Measurements from ENCODE around the gene KCNMA1.
A peak's percentile ranks its signal among the peaks of the same experiment; 100 is the strongest.
"Not testable (repeated sequence)": the region's sequence is repeated elsewhere in the genome, so short reads cannot be mapped to it uniquely, and the experiment has no call there.

KCNMA1 gene
- 0.14 to 39.3 (median 15.1) reads per million in 17 experiments for total RNA-seq

- DNase-seq, result peak in 2 of 4 experiments; percentile 63 to 69
Measured at GRCh38 chr10:77637532-77638320, at the start of gene KCNMA1. TSS of gene KCNMA1 (minus strand) at chr10:77637808.

DNA sequence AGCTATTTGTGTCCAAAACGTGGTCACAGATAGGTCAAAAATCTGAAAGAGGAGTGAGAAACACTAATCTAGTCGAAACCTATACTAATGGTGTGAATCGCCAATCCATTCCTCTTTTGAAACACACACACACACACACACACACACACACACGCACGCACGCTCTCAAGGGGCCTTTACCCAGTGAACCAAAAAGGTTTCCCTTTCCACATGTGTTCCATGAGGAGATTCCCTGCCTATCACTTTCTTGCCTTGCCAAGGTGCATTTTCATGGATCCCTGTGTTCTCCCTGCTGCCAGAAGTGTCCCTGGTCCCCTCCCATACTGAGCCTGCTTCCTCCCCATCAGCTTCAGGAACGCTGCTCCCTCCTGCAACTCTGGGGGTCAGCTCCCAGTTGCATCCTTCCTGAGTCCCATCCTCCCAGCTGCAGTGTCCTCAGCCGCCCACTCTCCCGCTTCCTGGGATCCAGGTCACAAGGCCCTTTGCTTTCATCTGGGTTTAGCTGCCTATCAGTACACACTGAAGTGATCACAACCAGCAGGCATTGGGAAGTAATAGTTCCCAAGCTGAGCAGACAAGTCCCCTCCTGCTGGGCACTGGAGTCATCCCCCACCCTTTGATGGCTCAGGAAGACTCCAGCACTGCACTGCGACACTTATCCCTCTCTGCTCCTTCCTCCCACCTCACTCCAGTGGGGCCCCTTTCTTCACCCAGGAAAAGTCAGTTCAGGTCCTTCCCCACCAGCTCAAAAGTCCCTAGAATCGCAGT, 49.2 kb upstream of the KCNMA1 start:
- no peak for DNase-seq

DNA sequence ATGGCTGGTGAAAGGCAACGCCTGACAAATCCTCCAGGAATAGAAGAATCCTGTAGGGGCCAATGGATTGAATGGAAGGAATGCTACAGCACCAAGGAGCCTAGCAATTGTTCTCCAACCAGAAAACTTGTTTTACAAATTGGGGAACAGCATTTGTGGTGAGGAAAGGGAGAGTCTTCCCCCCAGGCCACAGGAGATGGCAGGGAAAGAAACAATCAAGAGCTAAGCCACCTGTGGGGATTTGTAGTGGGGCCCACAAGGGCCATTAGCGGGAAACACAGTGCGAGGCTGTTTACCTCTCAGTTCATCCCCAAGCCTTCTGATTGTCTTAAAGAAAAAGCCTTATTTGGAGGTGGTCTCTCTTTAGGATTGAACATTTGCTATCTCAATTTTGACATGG, 48.5 kb upstream of the KCNMA1 start:
- DNase-seq, result no peak

GRCh38 chr10:77685432-77685831, 47.8 kb upstream of the KCNMA1 start:
- DNase-seq, result no peak

DNA sequence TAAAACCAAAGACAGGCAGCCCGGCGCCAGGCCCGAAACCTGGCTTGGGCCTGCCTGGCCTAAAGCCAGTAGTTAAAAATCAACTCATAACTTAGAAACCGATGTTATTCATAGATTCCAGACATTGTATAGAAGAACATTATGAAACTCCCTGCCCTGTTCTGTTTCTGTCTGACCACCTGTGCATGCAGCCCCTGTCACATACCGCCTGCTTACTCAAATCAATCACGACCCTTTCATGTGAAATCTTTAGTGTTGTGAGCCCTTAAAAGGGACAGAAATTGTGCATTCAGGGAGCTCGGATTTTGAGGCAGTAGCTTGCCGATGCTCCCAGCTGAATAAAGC, 45.5 kb upstream of the KCNMA1 start:
- not testable (repeated sequence) for DNase-seq

DNA sequence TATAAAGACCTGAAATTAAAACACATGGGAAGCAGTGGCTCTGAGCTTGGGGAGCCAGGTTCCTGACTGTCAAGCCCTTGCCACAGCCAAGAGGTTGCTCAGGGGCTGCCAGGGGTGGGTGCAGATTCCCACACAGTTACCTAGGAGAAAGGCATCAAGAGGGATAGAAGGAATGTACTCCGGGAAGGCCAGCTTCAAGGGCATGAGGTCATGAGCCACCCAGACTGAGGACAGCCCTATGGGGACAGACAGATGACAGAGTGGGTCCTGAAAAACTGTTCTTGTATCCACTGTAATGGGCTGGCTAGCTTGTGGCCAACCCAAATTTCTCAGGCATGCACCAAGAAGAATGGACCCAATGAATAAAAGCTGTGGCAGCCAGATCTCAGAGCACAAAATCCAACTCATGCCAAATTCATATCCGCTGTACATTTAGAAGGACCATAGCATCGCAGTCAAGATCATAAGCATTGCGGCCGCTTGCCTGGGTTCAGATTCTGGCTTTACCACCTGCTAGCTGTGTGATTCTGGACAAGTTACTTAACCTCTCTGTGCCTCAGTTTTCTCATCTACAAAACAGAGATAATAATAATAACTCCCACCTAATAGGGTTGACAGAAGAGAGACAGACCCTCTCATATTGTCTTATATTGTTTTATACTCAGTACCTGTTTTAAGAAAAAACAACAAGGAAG, 44.9 kb upstream of the KCNMA1 start:
- no peak for DNase-seq

DNA sequence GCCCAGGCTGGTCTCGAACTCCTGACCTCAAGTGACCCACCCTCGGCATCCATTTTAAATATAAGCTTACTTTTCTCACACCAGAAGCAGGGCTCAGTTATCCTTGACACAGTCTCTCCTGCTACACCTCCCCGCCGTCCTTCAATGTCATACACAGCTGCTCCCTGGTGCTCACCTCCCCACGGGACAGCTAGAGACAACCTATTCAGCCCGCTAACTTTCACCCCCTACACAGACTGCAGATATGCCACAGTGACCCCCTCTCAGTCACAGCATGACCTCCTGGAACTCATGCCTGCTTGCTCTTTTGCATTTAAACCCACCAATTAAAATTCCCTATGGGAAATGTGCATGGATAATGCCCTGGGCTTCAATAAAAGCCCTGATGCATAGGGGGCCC, 44.2 kb upstream of the KCNMA1 start:
- no peak for DNase-seq

GRCh38 chr10:77680811-77681210, 43.2 kb upstream of the KCNMA1 start:
- DNase-seq, result peak in 1 of 4 experiments; percentile 12

DNA sequence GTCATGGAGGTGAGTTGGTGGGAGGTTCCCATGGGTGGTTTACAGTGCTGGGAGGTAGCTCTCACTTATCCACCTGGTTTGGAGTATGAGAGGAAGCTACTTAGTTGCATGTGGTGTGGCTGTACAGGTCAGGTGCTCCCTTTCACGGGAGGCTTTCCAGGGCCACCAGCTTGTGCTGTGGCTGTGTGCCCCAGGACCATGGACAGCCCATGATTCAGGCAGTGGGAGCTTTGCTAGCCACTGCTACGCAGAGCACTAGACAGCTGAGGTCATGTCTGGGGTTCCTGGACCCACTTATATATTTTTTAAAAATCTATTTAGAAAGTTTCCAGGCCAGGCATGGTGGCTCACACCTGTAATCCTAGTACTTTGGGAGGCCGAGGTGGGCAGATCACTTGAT, 42.5 kb upstream of the KCNMA1 start:
- DNase-seq, result no peak

- no peak for DNase-seq
Measured at GRCh38 chr10:77679217-77679616, 41.6 kb upstream of the KCNMA1 start.

- DNase-seq, result no peak
Measured at GRCh38 chr10:77678146-77678545, 40.5 kb upstream of the KCNMA1 start.

DNA sequence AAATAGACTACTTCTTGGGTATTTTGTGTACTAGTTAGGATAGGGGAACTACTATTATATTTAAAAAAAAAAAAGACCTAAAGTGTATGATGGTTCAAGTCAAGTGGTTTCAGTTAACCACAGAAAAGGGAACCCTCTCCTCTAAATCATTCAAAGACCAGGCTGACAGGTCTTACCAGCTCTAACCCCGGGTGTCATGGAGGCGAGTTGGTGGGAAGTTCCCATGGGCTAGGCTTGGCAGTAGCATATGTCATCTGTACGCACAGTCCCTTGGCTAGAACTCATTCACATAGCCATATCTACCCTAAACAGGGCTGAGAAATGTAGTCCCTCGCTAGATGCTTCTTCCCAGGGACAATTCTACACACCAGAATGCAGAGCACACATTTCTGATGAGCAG, 37.7 kb upstream of the KCNMA1 start:
- DNase-seq, result no peak

DNA sequence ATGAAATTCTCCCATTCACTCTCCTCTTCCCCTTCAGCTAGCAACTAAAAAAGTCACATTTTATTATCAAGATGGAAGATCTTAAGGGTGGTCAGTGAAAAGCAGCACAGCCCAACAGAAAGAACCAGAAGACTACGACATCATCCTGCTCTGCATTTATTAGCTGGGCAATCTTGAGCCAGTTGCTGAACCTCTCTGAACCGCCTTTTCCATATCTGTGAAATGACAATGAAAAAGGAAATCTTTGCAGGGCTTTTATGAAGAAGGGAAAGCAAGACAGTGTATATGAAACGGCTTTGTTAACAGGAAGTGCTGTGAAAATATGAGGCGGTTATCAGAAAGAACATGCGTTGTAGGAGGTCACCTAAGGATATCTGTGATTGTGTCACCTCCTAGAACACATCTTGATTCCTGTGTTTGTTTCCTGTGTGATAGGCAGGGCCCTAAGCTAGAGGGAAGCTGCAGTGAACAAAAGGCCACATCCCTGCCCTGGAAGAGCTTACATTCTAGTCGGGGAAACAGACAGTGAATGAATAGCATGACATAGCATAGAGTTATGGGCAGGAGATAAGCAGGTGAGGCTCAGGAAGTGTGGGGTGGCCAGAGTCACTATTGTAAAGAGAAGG, 36.0 kb upstream of the KCNMA1 start:
- DNase-seq, result no peak

GRCh38 chr10:77673101-77673500, 35.5 kb upstream of the KCNMA1 start:
- DNase-seq, result no peak

DNA sequence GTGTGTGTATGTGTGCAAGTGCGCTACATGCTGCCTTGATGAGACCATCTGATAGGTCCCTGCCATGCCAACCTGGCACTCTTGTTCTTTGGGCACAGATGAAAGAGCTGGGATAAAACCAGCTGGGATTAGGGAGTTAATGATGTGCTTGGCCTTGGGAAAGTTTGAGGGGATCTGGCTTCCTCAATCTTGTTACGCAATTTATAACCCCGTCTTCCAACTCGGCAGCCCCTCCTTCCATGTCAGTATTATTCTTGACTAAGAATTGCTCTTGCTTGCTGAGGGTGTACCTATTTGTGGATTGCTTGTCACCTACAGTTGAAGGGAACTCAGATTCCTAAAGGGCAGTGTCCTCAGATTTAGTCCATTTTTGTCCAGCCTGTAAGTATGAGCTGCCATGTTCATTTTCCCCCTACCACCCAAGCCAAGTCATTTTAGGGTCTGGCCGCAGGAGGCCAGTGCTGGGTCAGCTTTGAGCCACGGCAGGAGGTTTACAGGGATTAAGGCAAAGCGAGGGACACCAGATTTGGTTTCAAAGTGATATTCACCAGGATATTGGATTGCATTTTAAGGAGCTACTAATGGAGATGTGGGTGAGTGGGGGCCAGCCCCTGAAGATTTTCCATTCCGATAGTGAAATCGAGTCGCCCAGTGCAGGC, 34.1 kb upstream of the KCNMA1 start:
- DNase-seq, result no peak

GRCh38 chr10:77670817-77671443, 33.3 kb upstream of the KCNMA1 start:
- DNase-seq, result no peak

GRCh38 chr10:77669892-77670291, 32.3 kb upstream of the KCNMA1 start:
- DNase-seq, result no peak

- DNase-seq, result peak in 2 of 4 experiments; percentile 8 to 13
Measured at GRCh38 chr10:77667426-77668324, 30.1 kb upstream of the KCNMA1 start.

GRCh38 chr10:77666821-77667220, 29.2 kb upstream of the KCNMA1 start:
- no peak for DNase-seq

DNA sequence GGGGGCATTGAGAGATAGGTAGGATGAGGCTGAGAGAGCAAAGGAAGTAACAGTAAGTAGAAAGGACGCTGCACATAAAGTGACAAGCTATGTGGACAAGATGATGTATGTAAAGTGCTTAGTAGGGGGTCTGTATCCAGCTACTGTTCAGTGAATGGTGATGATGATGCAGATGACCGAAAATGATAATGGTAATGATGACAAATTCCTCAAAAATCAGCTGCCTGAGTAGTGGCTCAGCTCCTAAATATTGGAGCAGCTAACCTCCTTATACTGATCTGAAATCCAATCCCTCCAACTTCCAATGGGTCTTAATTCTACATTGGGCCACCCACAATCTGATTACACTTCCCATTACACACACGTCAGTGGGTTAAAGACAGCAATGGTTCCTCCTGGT, 27.1 kb upstream of the KCNMA1 start:
- DNase-seq, result no peak

DNA sequence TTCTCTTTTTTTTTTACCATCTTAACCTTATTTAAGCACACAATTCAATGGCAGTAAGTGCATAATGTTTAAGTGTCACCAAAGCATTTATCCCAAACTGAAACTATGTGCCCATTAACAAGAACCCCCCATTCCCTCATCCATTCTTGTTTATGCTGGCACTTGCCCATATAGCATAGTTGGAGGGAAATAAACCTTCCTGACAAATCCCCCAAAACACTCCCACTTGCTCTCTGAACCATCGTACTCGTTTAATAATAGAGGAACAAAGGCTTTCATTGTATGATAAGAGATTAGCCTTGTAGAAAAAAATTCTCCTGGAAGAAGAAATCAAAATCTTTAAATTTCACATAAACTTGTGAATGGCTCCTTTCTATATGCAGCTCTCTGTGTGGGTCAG, 26.4 kb upstream of the KCNMA1 start:
- DNase-seq, result no peak

Measured in suppressor macrophage (primary cell).